ENCODE results near the gene MAGI1.

- no peak for TF ChIP-seq CTCF (IDR thresholded peaks at IDR 0.05)
- TF ChIP-seq EZH2 (IDR thresholded peaks at IDR 0.05; ENCODE audit: borderline replicate concordance, insufficient read depth, low read depth, low read length, poor library complexity, severe bottlenecking) = no peak
Measured at GRCh38 chr3:65559643-65560042, 479.1 kb downstream of the MAGI1 start.
